Stomach (tissue), 4 donors: Measurements from ENCODE around the gene GATA6.

Experiments
- CTCF ChIP-seq, 7 experiments: fragments of 450-650 bp in 4 of 7; fragments of 200-600 bp in 3 of 7; sonication (generic) in 3 of 7; IDR thresholded peaks; one replicate each; pipeline ENCODE4 v1.5.1; 2016 to 2019; ENCODE audit warnings: antibody characterized with exemption in 7 of 7, control low read depth in 2 of 7, mild to moderate bottlenecking in 1 of 7
- EP300 ChIP-seq: sonication (generic); formaldehyde crosslinking; IDR thresholded peaks from one replicate; pipeline ENCODE4 v1.6.1; 2017; ENCODE audit warnings: antibody characterized with exemption
- POLR2A ChIP-seq, 4 donors: fragments of 450-650 bp; IDR thresholded peaks; one replicate each; pipeline ENCODE4 v1.6.1; 2016; ENCODE audit warnings: antibody characterized with exemption in 4 of 4, control low read depth in 2 of 4, mild to moderate bottlenecking in 1 of 4, moderate library complexity in 1 of 4

GRCh38 chr18:22219568-22220355 is 50.4 kb downstream of the GATA6 start:
- TF ChIP-seq CTCF (IDR thresholded peaks at IDR 0.05) = no peak
- TF ChIP-seq EP300 = no peak
- TF ChIP-seq POLR2A (IDR thresholded peaks at IDR 0.05) = no peak
